Kidney glomerular epithelial cell (primary cell): ENCODE data around the gene SCIN.

Source experiments
- DNase-seq: peaks from one replicate; lab custom pipeline; 2025; lab: John Stamatoyannopoulos, UW

Gene SCIN

GRCh38 chr7:12567015-12567414 is 3.5 kb upstream of the SCIN start:
- DNase-seq: no peak

- no peak for DNase-seq
Observed at GRCh38 chr7:12569673-12570072, 847 bp upstream of the SCIN start.

- peak; percentile 71 for DNase-seq
Observed at GRCh38 chr7:12570168-12570533, 369 bp upstream of the SCIN start.

DNA sequence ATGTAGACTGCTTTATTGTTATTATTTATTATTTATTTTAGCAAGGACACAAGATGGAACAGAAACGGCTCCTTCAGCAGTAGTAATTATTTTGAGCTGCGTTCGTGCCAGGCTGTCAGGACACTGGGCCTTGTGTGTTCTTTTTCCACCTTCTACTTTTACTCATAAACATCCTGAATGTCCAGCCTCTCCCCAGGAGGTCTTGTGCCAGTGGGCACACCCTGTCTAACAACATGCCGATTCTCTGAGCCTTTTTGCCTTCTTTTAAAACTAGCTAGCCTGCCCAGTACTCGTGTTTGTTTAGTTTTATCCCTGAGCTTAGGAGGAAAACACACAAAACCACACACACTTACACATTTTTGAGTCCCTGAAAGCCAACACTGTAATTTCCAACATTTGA is 1.2 kb downstream of the SCIN start:
- DNase-seq: no peak

GRCh38 chr7:12572941-12573575 is 2.5 kb downstream of the SCIN start:
- DNase-seq: no peak

- no peak for DNase-seq
Observed at GRCh38 chr7:12573885-12574284, 3.4 kb downstream of the SCIN start.

- no peak for DNase-seq
Observed at GRCh38 chr7:12578930-12579640, 8.6 kb downstream of the SCIN start.

GRCh38 chr7:12581897-12582296 is 11.4 kb downstream of the SCIN start:
- peak; percentile 71 for DNase-seq

DNA sequence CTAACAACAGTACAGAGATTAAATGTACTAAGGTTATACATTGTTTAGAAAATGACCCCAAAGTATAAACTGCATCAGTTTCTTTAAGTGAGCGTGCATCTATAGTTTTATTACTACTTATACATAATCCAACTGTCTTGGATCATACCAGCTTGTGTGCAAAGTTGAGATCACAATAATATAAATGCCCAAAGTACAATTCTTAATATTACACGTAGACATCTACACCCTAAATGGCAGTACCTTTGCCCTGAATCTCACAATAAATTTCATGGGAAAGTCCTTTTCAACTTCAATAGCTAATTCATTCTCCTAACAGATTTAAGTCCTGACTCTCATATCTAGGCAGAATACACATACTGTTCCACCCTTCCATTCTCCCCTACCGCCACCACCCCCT is 11.8 kb downstream of the SCIN start:
- no peak for DNase-seq

DNA sequence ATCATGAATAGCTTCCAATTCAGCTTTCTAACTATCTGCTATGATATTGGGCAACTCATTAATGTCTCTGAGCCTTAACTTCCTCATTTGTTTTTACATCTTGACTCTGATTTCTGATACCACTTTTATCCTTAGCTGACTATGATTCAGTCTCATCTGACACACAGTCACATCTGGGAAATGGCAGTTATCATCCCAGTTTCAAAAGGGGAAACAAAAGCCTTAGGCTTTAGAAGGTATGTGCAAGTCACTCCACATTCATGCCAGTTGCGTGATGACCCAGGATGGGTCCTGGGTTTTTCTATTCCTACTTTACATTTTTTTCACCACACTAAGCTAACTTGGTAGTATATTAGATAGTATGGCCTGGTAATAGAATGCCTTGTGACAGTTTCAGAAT is 12.7 kb downstream of the SCIN start:
- DNase-seq: no peak

DNA sequence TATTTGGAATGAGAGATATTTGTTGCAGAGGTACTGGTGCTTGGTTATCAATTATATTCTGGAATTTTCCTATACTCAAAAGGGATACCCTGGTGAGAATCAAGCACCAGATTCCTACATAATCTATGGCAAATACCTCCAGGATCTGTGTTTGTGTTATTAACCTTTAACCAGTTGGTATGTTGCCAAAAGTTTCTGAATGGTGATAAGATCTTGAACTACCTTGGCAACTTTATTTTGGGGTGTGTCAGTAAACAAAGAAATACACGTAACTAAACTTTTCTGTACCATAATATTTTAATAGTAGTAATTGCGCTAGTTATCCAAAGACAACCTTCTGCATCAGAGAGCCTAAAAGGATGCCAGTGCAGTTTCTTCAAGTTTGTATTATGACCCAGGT is 13.4 kb downstream of the SCIN start:
- no peak for DNase-seq

DNA sequence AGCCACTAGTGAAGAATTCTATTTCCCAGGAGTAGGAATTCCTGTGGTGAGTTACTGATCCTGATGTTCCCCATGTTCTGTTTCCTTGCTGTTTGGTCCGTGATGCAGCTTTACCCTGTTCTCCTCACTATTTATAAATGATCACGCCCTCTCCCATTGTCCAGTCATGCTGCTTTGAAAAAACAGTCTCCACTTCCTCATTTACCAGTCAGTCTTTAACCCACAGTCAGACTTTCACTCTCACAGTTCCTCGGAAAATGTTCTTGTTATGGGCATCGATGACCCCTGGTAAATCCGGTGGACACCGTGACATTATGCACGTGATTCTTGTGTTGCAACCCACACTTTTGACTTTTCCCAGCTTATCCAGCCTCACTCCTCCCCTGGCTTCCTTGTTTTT is 14.4 kb downstream of the SCIN start:
- DNase-seq: peak; percentile 60

DNA sequence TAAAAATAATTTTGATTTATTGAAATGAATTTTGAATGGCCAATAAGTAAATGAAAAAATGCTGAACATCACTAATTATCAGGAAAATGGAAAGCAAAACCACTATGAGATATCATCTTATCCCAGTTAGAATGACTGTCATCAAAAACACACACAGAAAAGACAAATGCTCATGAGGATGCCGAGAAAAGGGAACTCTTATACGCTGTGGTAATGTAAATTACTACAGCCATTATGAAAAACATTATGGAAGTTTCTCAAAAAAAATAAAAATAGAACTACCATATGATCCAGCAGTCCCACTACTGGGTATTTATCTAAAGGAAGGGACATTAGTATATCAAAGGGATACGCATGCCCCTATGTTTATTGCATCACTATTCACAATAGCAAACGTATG is 15.8 kb downstream of the SCIN start:
- DNase-seq: no peak

- DNase-seq: no peak
Observed at GRCh38 chr7:12588259-12588904, 17.9 kb downstream of the SCIN start.

- no peak for DNase-seq
Observed at GRCh38 chr7:12590559-12590958, 20.0 kb downstream of the SCIN start.

- no peak for DNase-seq
Observed at GRCh38 chr7:12594122-12594897, 23.8 kb downstream of the SCIN start.

DNA sequence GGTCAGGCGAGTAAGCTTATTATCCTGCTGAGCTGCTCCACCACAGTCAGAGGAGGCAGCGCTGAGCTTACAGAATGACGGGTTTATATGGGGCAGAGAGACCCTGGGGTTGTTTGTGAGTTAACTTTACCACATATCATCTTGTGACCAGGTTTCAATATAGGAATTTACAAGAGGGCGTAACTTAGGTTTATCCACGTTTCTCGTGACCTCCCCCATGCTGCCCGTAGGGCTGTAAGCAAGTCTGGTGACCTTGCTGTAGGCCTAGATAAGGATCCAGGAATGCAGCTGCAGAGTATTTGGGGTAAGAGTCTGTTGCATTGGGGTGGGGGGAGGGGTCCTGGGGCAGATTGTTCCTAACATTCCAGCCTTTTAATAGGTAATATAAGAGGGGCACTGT is 24.6 kb downstream of the SCIN start:
- DNase-seq: no peak

- no peak for DNase-seq
Observed at GRCh38 chr7:12596225-12596790, 25.8 kb downstream of the SCIN start.

DNA sequence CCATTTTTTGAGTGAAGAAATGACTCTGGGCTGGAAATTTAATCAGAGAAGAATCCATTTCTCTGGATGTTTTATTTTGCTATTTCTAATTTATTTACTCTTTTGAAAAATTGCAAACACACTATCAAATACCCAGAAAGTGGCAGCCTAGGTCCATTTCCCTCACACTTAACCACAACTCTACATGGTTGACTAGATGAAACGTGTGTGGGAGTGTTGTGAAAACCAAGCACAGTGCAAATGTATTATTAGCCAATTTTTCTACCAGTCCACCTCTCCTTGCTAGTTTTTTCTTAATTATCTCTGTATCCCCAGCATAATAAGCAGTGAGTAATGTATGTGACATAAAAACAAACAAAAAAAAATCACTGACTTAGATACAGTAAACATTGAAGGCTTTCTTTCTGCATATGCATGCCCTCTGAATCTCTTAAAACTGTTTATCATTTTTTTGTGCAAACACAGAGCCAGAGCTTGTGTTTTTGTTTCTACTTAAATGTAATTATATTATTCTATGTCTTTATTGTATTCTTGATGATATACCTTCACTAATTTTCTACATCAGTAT is 30.9 kb downstream of the SCIN start:
- peak; percentile 38 for DNase-seq

DNA sequence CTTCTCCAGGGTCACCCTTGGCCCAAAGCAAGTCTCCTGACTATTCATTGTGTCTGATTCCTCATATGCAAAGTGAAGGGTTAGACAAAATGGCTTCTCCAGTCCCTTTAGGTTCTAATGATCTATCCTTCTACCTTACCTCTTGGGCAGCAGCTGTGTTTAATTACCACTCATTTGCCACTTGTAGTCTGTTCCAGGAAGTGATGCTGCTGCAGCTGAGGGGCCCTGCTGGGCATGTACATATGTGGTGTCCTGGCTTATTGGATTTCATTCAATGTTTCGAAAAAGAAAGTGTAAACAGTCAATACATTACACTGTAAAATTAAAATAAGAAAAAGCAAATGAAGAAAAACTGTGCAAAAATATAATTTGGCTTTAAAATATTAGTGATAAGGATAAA is 36.6 kb downstream of the SCIN start:
- no peak for DNase-seq

DNA sequence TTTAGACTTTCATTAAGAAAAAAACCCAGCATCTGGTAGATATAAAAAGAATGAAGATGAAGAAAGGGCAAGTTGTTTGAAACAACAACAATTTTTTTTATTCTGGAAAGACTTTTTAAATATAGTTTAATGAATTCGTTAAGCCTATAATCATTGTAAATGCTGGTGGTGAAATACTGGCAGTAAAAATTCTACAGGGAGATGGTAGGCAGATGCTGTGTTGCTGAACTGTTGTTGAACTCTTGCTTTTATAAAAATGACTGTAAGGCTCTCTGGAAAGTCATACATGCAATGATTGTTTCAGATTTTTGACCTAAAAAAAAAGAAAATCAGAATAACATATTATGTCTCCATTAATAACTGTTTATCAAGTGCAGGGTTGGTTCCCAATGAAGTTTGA is 39.0 kb downstream of the SCIN start:
- DNase-seq: no peak

GRCh38 chr7:12610899-12611298 is 40.4 kb downstream of the SCIN start:
- no peak for DNase-seq
